C1 segment of cervical spinal cord (tissue), 14 donors: ENCODE measurements around the gene ELP2.
"Not testable (repeated sequence)": the region's sequence is repeated elsewhere in the genome, so short reads cannot be mapped to it uniquely, and the experiment has no call there.

ENCODE experiments used
- DNase-seq, 14 donors: peaks; one replicate each; lab custom pipeline; 2025; lab: John Stamatoyannopoulos, UW

The ELP2 gene

GRCh38 chr18:36129300-36130038, at the start of gene ELP2, which contains the start of gene SLC39A6:
ELP2 (plus strand) TSS chr18:36129899; CDS start chr18:36129934, 35 bp downstream.
SLC39A6 (minus strand) TSS chr18:36129340; CDS start chr18:36127007, 2,333 bp downstream.
- peak; percentile 27 to 94 (median 92) for DNase-seq

DNA sequence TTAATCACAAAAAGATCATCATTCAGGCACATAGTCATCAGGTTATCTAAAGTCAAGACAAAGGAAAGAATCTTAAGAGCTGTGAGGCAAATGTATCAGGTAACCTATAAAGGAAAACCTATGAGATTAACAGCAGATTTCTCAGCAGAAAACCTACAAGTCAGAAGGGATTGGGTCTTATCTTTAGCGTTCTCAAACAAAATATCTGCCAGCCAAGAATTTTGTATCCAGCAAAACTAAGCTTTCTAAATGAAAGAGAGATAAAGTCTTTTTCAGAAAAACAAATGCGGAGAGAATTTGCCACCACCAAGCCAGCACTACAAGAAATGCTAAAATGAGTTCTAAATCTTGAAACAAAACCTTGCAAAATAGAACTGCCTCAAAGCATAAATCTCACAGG, 48.6 kb upstream of the ELP2 start:
- DNase-seq = not testable (repeated sequence)

GRCh38 chr18:36083729-36084128, 46.0 kb upstream of the ELP2 start:
- DNase-seq = no peak

DNA sequence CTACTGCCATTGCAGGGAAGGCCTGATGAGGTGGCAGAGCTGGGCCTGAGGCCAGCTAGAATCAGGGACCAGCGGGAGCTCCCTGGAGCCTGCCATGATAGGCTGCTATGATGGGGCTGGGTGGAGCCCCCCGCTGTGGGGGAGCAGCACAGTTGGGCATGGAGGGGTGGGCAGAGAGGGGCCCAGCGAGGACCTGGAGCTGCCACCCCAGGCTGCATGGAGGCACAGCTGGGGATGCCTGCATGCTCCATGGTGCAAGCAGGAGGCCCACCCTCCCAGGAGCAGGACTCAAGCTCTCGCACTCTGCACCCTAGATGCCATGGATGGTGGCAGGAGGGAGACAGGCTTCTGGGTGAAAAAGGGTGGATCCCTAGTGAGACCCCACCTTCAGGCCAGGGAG, 44.5 kb upstream of the ELP2 start:
- DNase-seq = no peak

DNA sequence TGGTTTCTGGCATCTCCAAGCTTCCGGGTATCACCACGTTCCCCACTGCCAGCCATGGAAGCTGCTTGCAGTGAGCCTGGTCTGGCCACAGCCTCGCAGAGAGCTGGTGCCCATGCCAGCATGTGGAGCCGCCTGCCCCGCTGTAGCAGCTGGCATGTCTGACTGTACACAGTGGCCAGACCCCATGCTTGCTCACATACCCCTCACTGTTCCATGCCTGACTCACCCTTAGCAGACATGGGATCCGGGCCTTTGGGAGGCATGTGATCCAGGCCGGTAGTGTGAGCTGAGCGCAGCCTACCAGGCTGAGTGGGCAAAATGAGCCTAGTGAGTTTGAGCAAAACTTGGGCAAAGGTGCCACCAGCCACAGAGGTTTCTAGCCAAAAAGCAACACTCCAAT, 43.5 kb upstream of the ELP2 start:
- no peak for DNase-seq

DNA sequence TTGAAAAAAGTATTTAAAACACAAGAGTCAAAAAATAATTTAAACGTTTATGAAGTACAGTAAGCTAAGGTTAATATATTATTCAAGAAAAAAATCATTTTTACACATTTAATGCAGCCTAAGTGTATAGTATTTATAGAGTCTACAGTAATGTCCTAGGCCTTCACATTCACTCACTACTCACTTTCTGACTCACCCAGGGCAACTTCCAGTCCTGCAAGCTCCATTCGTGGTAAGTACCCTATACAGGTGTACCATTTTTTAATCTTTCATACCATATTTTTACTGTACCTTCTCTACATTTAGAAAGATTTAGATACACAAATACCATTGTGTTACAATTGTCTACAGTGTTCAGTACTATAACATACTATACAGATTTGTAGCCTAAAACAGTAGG, 41.4 kb upstream of the ELP2 start:
- DNase-seq = no peak

DNA sequence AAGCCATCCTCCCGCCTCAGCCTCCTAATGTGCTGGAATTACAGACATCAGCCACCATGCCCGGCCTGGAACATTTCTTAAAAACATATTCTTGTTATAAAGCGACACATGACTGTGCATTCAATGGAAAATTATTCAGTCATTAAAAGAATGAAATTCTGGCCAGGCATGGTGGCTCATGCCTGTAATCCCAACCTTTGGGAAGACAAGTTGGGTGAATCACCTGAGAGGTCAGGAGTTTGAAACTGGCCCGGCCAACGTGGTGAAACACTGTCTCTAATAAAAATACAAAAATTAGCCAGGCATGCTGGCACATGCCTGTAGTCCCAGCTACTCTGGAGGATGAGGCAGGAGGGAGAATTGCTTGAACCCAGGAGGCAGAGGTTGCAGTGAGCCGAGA, 40.7 kb upstream of the ELP2 start:
- no peak for DNase-seq

GRCh38 chr18:36092116-36092515, 37.6 kb upstream of the ELP2 start:
- not testable (repeated sequence) for DNase-seq

DNA sequence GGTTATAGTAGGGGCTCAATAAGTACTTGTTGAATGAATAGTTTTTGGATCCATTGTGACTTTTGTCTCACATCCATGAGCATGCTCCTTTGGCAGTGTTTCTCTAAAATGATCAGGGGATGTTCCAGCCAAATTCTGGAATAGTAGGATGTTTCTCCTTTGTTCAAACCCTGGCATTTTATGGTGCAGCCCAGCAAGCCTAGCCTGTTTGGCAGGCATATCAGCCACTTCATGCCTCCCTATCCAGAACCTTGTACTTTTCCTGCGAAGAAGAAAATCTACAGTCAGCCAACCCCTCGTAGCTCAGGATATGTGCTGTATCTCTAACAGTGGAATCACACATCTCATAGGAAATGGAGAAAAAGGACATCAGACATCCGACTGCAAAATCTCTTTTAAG, 35.3 kb upstream of the ELP2 start:
- no peak for DNase-seq

GRCh38 chr18:36095936-36096519, 33.7 kb upstream of the ELP2 start:
- DNase-seq = no peak

GRCh38 chr18:36096955-36097354, 32.7 kb upstream of the ELP2 start:
- no peak for DNase-seq

GRCh38 chr18:36099311-36099710, 30.4 kb upstream of the ELP2 start:
- no peak for DNase-seq

- DNase-seq = no peak
These were observed 27.8 kb upstream of the ELP2 start for GRCh38 chr18:36101943-36102342.

DNA sequence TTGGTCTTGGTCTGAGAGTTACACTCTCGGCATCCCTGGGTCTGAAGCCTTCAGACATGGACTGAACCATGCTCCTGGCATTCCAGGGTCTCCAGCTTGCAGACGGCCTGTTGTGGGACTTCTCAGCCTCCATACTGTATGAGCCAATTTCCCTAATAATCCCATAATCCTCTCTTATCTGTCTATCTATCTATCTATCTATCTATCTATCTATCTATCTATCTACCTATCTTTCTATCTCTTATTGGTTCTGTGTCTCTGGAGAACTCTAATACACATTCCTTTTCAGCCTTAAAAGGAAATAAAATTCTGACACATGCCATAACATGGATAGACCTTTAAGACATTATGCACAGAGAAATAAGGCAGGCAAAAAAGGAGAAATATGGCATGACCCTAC, 24.9 kb upstream of the ELP2 start:
- no peak for DNase-seq

GRCh38 chr18:36107477-36107876, 22.2 kb upstream of the ELP2 start:
- no peak for DNase-seq

GRCh38 chr18:36108196-36108595, 21.5 kb upstream of the ELP2 start:
- no peak for DNase-seq

DNA sequence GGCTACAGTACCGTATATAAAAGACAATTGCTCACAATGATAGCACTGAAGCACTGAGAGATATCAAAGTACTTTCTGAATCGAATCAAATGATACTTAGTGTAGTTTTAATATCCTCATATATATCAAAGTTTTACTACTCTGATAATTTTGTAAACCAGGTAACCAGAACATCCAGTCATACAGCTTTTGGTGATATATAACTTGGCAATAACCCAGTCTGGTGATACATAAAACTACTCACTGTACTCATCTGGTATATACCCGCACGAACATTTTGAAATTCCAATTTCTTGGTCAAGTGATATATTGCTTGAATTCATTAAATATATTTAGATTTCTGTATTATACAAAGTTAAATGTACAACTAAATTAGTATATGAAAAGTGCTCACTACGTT, 21.1 kb upstream of the ELP2 start:
- DNase-seq = no peak

GRCh38 chr18:36109737-36110136, 20.0 kb upstream of the ELP2 start:
- no peak for DNase-seq

DNA sequence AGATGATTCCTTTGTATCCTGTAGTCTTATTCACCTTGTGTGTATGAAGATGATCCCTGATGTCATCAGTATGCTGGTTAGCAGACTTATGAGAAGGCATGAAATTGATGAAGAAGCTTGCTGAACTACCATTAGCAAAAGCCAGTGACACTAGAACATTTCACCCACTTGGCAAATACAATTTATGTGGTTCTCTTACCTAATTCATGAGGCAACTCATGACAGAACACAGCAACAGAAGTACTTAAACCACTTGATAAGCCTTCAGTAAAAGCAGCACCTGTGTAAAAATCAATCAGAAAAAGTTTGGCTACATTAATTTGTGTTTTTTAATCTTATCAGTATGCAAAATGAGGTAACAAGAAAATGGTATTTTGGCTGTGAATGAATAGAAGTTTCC, 17.4 kb upstream of the ELP2 start:
- no peak for DNase-seq

DNA sequence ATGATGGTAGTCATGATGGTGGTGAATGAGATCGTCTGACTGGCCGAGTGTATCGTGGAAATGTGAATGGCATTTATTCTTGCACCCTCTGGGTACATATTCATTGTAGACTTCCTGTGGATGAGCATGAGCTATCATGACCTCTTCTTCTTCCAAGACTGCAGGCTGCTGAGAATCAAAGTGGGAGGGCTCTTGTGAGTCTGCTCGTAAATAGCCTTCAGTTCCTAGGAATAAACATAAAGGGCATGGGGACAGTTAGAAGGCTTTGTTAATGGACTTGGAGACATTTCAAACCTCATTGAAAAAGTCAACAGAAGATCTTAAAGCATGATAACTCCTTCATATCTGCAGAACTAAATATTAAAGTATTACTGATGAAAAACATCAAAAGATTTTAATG, 15.4 kb upstream of the ELP2 start:
- no peak for DNase-seq

- no peak for DNase-seq
These were observed 15.0 kb upstream of the ELP2 start for GRCh38 chr18:36114738-36115137.

GRCh38 chr18:36116771-36117170, 12.9 kb upstream of the ELP2 start:
- DNase-seq = not testable (repeated sequence)

GRCh38 chr18:36120297-36120696, 9.4 kb upstream of the ELP2 start:
- no peak for DNase-seq
